Osteoblast (primary cell): ENCODE results near the gene SRRM2. TPM values are rescaled to one million over a fixed set of nuclear protein-coding genes. Genes with fewer than 3 reads are reported as not detected.
A peak's percentile ranks its signal among the peaks of the same experiment; 100 is the strongest.

Experiments used
- DNase-seq: peaks from one replicate; pipeline ENCODE4 v3.0.0; 2011; ENCODE audit warnings: low spot score, mixed read lengths; ENCODE audit not compliant: insufficient read length; ENCODE audit errors: missing footprints
- H2AFZ ChIP-seq: 2 replicates; pipeline ENCODE4 v1.6.0; 2011; ENCODE audit warnings: mild to moderate bottlenecking, low read length
- H3K27ac ChIP-seq: 2 replicates; pipeline ENCODE4 v1.5.1; 2011; ENCODE audit warnings: mild to moderate bottlenecking, low read depth, low read length, moderate library complexity
- H3K27me3 ChIP-seq: 2 replicates; pipeline ENCODE4 v1.6.0; 2012; ENCODE audit warnings: mild to moderate bottlenecking, control low read depth, inconsistent platforms, low read length, moderate library complexity; ENCODE audit not compliant: insufficient read depth
- H3K36me3 ChIP-seq: 2 replicates; pipeline ENCODE4 v1.5.1; 2011; ENCODE audit warnings: mild to moderate bottlenecking, low read length, control low read depth, moderate library complexity; ENCODE audit not compliant: insufficient read depth
- H3K4me1 ChIP-seq: 2 replicates; pipeline ENCODE4 v1.5.1; 2011; ENCODE audit warnings: mild to moderate bottlenecking, low read length, control low read depth, moderate library complexity; ENCODE audit not compliant: insufficient read depth
- H3K4me2 ChIP-seq: 2 replicates; pipeline ENCODE4 v1.6.0; 2011; ENCODE audit warnings: mild to moderate bottlenecking, low read length; ENCODE audit not compliant: insufficient read depth
- H3K4me3 ChIP-seq: fragments of 200-600 bp; sonication (generic); 3 replicates; pipeline ENCODE4 v1.5.1; 2012; ENCODE audit warnings: mild to moderate bottlenecking, low read length, inconsistent platforms; ENCODE audit not compliant: insufficient read depth
- H3K79me2 ChIP-seq: 2 replicates; pipeline ENCODE4 v1.6.0; 2012; ENCODE audit warnings: mild to moderate bottlenecking, low read length, control low read depth, inconsistent platforms; ENCODE audit not compliant: insufficient read depth
- H3K9me3 ChIP-seq: 2 replicates; pipeline ENCODE4 v1.5.1; 2011; ENCODE audit warnings: low read depth, low read length, control low read depth
- H4K20me1 ChIP-seq: 2 replicates; pipeline ENCODE4 v1.6.0; 2012; ENCODE audit warnings: mild to moderate bottlenecking, low read length, control low read depth; ENCODE audit not compliant: insufficient read depth
- total RNA-seq: library from RNA; depleted of rRNA; stranded (reverse); fragments of >200 nt; gene quantifications from 2 replicates; pipeline ENCODE4 v1.2.3, GENCODE V29; 2012
- TF ChIP-seq, protein P1 (sequence below): IDR thresholded peaks from 2 replicates; pipeline ENCODE4 v1.5.1; 2011; ENCODE audit warnings: mild to moderate bottlenecking, low read depth, low read length, moderate library complexity; ENCODE audit errors: extremely low read depth

SRRM2 gene
- total RNA-seq, 1 donor, result 56.8 TPM

DNA sequence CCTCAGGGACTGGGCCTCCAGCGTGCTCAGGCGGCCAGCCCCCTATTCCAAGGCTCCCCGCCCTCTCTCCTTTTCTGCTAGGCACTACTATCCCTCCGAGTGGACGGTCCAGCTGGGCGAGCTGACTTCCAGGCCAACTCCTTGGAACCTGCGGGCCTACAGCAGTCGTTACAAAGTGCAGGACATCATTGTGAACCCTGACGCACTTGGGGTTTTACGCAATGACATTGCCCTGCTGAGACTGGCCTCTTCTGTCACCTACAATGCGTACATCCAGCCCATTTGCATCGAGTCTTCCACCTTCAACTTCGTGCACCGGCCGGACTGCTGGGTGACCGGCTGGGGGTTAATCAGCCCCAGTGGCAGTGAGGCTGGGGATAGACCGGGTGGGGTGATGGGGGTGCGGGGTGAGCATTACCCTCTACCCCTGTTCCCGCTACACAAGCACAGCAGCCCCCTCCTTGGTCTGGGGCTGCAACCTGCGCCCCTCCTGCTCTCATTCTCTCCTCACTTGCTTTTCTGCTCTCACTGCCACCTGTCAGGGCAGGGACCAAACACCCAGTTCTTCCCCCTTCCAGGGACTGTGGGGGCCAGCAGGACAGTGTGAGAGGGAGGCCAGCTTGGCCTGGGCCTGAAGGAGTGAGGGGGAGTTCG lies 46.9 kb downstream of the SRRM2 start:
- Histone ChIP-seq H4K20me1 (no peaks in the 10 kb centered on the region), H3K4me2 (no peak overlapping the region), H3K27ac (no peak overlapping the region), H2AFZ (no peak overlapping the region), H3K4me1 (no peaks in the 10 kb centered on the region), H3K79me2 (no peaks in the 10 kb centered on the region), H3K36me3 (no peaks in the 10 kb centered on the region), H3K27me3 (peaks cover 17% of the 10 kb centered on the region), H3K4me3 (no peak overlapping the region), H3K9me3 (peaks cover 6% of the 10 kb centered on the region)
- peak; percentile 57 for DNase-seq
- TF ChIP-seq, protein P1, sequence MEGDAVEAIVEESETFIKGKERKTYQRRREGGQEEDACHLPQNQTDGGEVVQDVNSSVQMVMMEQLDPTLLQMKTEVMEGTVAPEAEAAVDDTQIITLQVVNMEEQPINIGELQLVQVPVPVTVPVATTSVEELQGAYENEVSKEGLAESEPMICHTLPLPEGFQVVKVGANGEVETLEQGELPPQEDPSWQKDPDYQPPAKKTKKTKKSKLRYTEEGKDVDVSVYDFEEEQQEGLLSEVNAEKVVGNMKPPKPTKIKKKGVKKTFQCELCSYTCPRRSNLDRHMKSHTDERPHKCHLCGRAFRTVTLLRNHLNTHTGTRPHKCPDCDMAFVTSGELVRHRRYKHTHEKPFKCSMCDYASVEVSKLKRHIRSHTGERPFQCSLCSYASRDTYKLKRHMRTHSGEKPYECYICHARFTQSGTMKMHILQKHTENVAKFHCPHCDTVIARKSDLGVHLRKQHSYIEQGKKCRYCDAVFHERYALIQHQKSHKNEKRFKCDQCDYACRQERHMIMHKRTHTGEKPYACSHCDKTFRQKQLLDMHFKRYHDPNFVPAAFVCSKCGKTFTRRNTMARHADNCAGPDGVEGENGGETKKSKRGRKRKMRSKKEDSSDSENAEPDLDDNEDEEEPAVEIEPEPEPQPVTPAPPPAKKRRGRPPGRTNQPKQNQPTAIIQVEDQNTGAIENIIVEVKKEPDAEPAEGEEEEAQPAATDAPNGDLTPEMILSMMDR, result no peak

GRCh38 chr16:2799859-2800226 lies 47.4 kb downstream of the SRRM2 start:
- no peak overlapping the region for H3K4me3 ChIP-seq
- H3K27ac ChIP-seq, result no peak overlapping the region
- no peaks in the 10 kb centered on the region for H3K36me3 ChIP-seq
- H4K20me1 ChIP-seq, result no peaks in the 10 kb centered on the region
- TF ChIP-seq, protein P1, result no peak
- DNase-seq, result peak; percentile 32
- H3K79me2 ChIP-seq, result no peaks in the 10 kb centered on the region
- H3K9me3 ChIP-seq, result peaks cover 6% of the 10 kb centered on the region
- no peak overlapping the region for H3K4me2 ChIP-seq
- H3K27me3 ChIP-seq, result peaks cover 12% of the 10 kb centered on the region
- H3K4me1 ChIP-seq, result no peaks in the 10 kb centered on the region
- no peak overlapping the region for H2AFZ ChIP-seq

- Histone ChIP-seq H2AFZ (no peak overlapping the region), H3K4me3 (no peak overlapping the region), H4K20me1 (no peaks in the 10 kb centered on the region), H3K27me3 (peaks cover 13% of the 10 kb centered on the region), H3K79me2 (no peaks in the 10 kb centered on the region), H3K27ac (no peak overlapping the region), H3K9me3 (peaks cover 6% of the 10 kb centered on the region), H3K4me1 (no peaks in the 10 kb centered on the region), H3K4me2 (no peak overlapping the region), H3K36me3 (no peaks in the 10 kb centered on the region)
- TF ChIP-seq, protein P1, result no peak
- peak; percentile 58 for DNase-seq
These were observed 51.2 kb downstream of the SRRM2 start for GRCh38 chr16:2803545-2804195.

- Histone ChIP-seq H3K36me3 (no peaks in the 10 kb centered on the region), H3K27ac (no peak overlapping the region), H2AFZ (no peak overlapping the region), H3K4me3 (no peak overlapping the region), H4K20me1 (no peaks in the 10 kb centered on the region), H3K4me1 (no peaks in the 10 kb centered on the region), H3K9me3 (peaks cover 6% of the 10 kb centered on the region), H3K79me2 (no peaks in the 10 kb centered on the region), H3K4me2 (no peak overlapping the region), H3K27me3 (peaks cover 13% of the 10 kb centered on the region)
- DNase-seq, result peak; percentile 22
- TF ChIP-seq, protein P1, result no peak
These were observed 52.3 kb downstream of the SRRM2 start for GRCh38 chr16:2804728-2805127.
